Uterus (tissue), 2 donors: Measurements from ENCODE around the gene SGTA.

Source experiments
- CTCF ChIP-seq, 4 experiments: fragments of 200-600 bp in 2 of 4; fragments of 450-650 bp in 2 of 4; sonication (generic) in 2 of 4; IDR thresholded peaks; one replicate each; pipeline ENCODE4 v1.5.1; 2016 to 2019; ENCODE audit warnings: antibody characterized with exemption in 4 of 4, mild to moderate bottlenecking in 2 of 4, moderate library complexity in 1 of 4
- POLR2A ChIP-seq, 2 donors: fragments of 450-650 bp; IDR thresholded peaks; one replicate each; pipeline ENCODE4 v1.6.1; 2016; ENCODE audit warnings: antibody characterized with exemption in 2 of 2, mild to moderate bottlenecking in 1 of 2, moderate library complexity in 1 of 2

DNA sequence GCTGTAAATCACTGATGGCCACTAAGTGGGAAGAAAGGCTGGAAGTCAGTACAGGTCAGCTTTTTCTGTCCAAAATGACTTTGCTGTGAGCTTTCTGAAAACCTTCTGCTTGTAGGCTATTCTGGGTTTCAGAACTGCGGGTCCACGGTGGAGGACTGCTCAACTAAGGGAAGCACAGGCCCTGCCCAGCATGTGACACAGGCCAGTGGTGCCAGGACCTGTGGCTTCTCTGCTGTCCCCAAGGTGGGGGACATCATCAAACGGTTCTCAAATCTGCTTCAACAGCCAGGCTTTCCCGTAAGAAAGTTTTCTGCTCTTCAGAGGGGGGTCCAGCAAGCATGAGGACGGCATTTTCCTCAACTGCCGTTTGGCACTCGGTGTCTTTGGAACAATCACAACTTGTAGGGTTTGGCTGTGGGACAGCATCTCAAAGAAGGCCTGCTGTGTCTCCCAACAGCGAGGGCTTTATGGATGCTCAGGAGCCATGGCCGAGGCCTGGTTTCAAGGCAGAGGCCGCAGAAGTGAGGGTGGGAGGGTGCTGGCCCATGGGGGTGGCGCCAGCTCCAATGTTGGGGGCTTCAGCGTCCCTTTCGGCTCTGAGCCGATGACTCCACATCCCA is 3.8 kb downstream of the SGTA start:
- no peak for TF ChIP-seq CTCF (IDR thresholded peaks at IDR 0.05)
- TF ChIP-seq POLR2A (IDR thresholded peaks at IDR 0.05): no peak
